Thoracic aorta endothelial cell (primary cell): Measurements from ENCODE around the gene PAX2. TPM values are rescaled to one million over a fixed set of nuclear protein-coding genes. Genes with fewer than 3 reads are reported as not detected.

Experiments used
- total RNA-seq: library from RNA; depleted of rRNA; stranded (reverse); fragments of >200 nt; gene quantifications from 2 replicates; pipeline ENCODE4 v1.2.3, GENCODE V29; 2012

Gene PAX2
- total RNA-seq, result not detected in 2 replicates

GRCh38 chr10:100744987-100745881, at the start of gene PAX2:
Gene PAX2, plus strand, starts transcription at chr10:100745582. Its CDS starts 679 bp downstream, at chr10:100746261.

Other genes with a start within 250 kb of the PAX2 start
- gene SEC31B, start 225.7 kb upstream of the PAX2 start, total RNA-seq, result 3.3 and 6.0 TPM in 2 replicates
- 133 and 158 TPM in 2 replicates for gene NDUFB8, start 215.7 kb upstream of the PAX2 start, total RNA-seq
- gene HIF1AN, start 209.6 kb upstream of the PAX2 start, total RNA-seq, result 10.1 and 13.0 TPM in 2 replicates
- 39.2 and 41.2 TPM in 2 replicates for gene SLF2, start 167.4 kb downstream of the PAX2 start, total RNA-seq
- gene SEMA4G, start 223.9 kb downstream of the PAX2 start, total RNA-seq, result 1.5 and 1.6 TPM in 2 replicates
- 45.1 and 48.6 TPM in 2 replicates for gene MRPL43, start 241.9 kb downstream of the PAX2 start, total RNA-seq
- 7.6 and 9.2 TPM in 2 replicates for gene TWNK, start 242.0 kb downstream of the PAX2 start, total RNA-seq